OCI-LY7 (cell line): Measurements from ENCODE around the gene SPSB1.

Source experiments
- EZH2phosphoT487 ChIP-seq: fragments of 200-600 bp; sonication (generic); IDR thresholded peaks from 2 replicates; pipeline ENCODE4 v1.6.1; 2018; ENCODE audit warnings: low read depth, borderline replicate concordance, mild to moderate bottlenecking, mixed run types, antibody characterized with exemption, low read length, moderate library complexity, mixed read lengths
- TF ChIP-seq, protein P1 (sequence below): fragments of 200-600 bp; sonication (generic); conservative IDR thresholded peaks from 2 replicates; pipeline ENCODE4 v1.5.1; 2014; ENCODE audit warnings: mild to moderate bottlenecking, antibody characterized with exemption, low read length, moderate library complexity, mixed read lengths

DNA sequence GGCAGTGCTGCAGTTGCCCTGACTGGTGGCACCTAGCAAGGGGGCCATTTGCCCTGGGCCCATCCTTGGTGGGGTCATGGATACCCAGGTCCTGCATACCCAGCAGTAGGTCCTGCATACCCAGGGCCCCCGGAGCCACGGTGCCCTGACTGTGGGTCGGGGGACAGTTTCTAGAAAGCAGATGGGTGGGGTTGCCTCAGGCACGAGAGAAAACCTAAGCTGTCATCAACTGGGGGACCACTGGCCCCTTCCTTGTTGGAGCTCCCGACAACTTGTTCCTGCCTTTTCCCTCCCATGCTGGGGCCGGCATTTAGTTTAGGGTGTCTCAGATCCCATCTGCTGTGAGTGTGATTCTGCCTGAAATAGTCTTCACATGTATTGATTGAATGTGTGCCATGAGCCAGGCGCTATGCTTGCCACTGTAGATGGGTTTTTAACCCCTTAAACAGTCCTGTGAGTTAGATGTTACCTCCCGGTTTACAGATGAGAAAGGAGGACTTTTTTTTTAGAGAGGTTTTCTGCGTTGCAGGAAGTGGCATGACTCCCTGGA, 15.6 kb downstream of the SPSB1 start:
- TF ChIP-seq, protein P1, sequence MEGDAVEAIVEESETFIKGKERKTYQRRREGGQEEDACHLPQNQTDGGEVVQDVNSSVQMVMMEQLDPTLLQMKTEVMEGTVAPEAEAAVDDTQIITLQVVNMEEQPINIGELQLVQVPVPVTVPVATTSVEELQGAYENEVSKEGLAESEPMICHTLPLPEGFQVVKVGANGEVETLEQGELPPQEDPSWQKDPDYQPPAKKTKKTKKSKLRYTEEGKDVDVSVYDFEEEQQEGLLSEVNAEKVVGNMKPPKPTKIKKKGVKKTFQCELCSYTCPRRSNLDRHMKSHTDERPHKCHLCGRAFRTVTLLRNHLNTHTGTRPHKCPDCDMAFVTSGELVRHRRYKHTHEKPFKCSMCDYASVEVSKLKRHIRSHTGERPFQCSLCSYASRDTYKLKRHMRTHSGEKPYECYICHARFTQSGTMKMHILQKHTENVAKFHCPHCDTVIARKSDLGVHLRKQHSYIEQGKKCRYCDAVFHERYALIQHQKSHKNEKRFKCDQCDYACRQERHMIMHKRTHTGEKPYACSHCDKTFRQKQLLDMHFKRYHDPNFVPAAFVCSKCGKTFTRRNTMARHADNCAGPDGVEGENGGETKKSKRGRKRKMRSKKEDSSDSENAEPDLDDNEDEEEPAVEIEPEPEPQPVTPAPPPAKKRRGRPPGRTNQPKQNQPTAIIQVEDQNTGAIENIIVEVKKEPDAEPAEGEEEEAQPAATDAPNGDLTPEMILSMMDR = no peak
- no peak for TF ChIP-seq EZH2phosphoT487
